ENCODE results near the gene COL12A1. TPM values are rescaled to one million over a fixed set of nuclear protein-coding genes. Genes with fewer than 3 reads are reported as not detected.
A peak's percentile ranks its signal among the peaks of the same experiment; 100 is the strongest.

COL12A1 gene
- polyA plus RNA-seq, 4 donors: 0.67 to 32.3 (median 7.1) TPM

GRCh38 chr6:75220357-75220756 lies 14.5 kb upstream of the COL12A1 start:
- peak in 1 of 2 donors; percentile 49 for DNase-seq
- H3K4me3 ChIP-seq (ENCODE audit: low read depth in 1 of 3, low read length in 3 of 3): no peak overlapping the region
- FAIRE-seq: no peak
- H3K27me3 ChIP-seq (ENCODE audit: control insufficient read depth in 3 of 3, insufficient read depth in 3 of 3, low read length in 3 of 3): no peaks in the 10 kb centered on the region
- no peaks in the 10 kb centered on the region for H3K9me3 ChIP-seq (ENCODE audit: control insufficient read depth in 2 of 2, insufficient read depth in 1 of 2, low read depth in 1 of 2, low read length in 1 of 2)
- H3K36me3 ChIP-seq (ENCODE audit: control insufficient read depth in 3 of 3, insufficient read depth in 2 of 3, low read depth in 1 of 3, low read length in 3 of 3): no peaks in the 10 kb centered on the region
- 14 to 40% (median 28%) methylated on average over 1 of the region's 1 CpG for WGBS, 3 donors
- H3K4me1 ChIP-seq (ENCODE audit: control insufficient read depth in 3 of 3, insufficient read depth in 2 of 3, low read depth in 1 of 3, low read length in 2 of 3): no peaks in the 10 kb centered on the region
- H3K27ac ChIP-seq (ENCODE audit: low read depth in 1 of 3, low read length in 2 of 3): no peak overlapping the region

GRCh38 chr6:75219263-75219662 lies 13.4 kb upstream of the COL12A1 start:
- no peaks in the 10 kb centered on the region for H3K9me3 ChIP-seq (ENCODE audit: control insufficient read depth in 2 of 2, insufficient read depth in 1 of 2, low read depth in 1 of 2, low read length in 1 of 2)
- no peak overlapping the region for H3K4me3 ChIP-seq (ENCODE audit: low read depth in 1 of 3, low read length in 3 of 3)
- H3K36me3 ChIP-seq (ENCODE audit: control insufficient read depth in 3 of 3, insufficient read depth in 2 of 3, low read depth in 1 of 3, low read length in 3 of 3): no peaks in the 10 kb centered on the region
- no peak for DNase-seq
- FAIRE-seq: no peak
- no peak overlapping the region for H3K27ac ChIP-seq (ENCODE audit: low read depth in 1 of 3, low read length in 2 of 3)
- no peaks in the 10 kb centered on the region for H3K4me1 ChIP-seq (ENCODE audit: control insufficient read depth in 3 of 3, insufficient read depth in 2 of 3, low read depth in 1 of 3, low read length in 2 of 3)
- H3K27me3 ChIP-seq (ENCODE audit: control insufficient read depth in 3 of 3, insufficient read depth in 3 of 3, low read length in 3 of 3): no peaks in the 10 kb centered on the region
- WGBS, 3 donors: 79 to 90% (median 85%) methylated on average over 3 of the region's 3 CpGs

- H3K9me3 ChIP-seq (ENCODE audit: control insufficient read depth in 2 of 2, insufficient read depth in 1 of 2, low read depth in 1 of 2, low read length in 1 of 2): no peaks in the 10 kb centered on the region
- peaks cover 0 to 7% (median 0%) of the 10 kb centered on the region in 3 donors for H3K4me1 ChIP-seq (ENCODE audit: control insufficient read depth in 3 of 3, insufficient read depth in 2 of 3, low read depth in 1 of 3, low read length in 2 of 3)
- DNase-seq: peak in 1 of 2 donors; percentile 8
- WGBS, 3 donors: 13 to 15% (median 14%) methylated on average over 4 of the region's 4 CpGs
- H3K4me3 ChIP-seq (ENCODE audit: low read depth in 1 of 3, low read length in 3 of 3): no peak overlapping the region
- H3K36me3 ChIP-seq (ENCODE audit: control insufficient read depth in 3 of 3, insufficient read depth in 2 of 3, low read depth in 1 of 3, low read length in 3 of 3): no peaks in the 10 kb centered on the region
- H3K27me3 ChIP-seq (ENCODE audit: control insufficient read depth in 3 of 3, insufficient read depth in 3 of 3, low read length in 3 of 3): no peaks in the 10 kb centered on the region
- H3K27ac ChIP-seq (ENCODE audit: low read depth in 1 of 3, low read length in 2 of 3): peak overlapping the region in 1 of 3 donors; percentile 47
- FAIRE-seq: no peak
Measured at GRCh38 chr6:75217193-75217592, 11.3 kb upstream of the COL12A1 start.

- FAIRE-seq (no peak), DNase-seq (no peak)
- Histone ChIP-seq H3K4me3 (ENCODE audit: low read depth in 1 of 3, low read length in 3 of 3) (no peak overlapping the region), H3K36me3 (ENCODE audit: control insufficient read depth in 3 of 3, insufficient read depth in 2 of 3, low read depth in 1 of 3, low read length in 3 of 3) (no peaks in the 10 kb centered on the region), H3K4me1 (ENCODE audit: control insufficient read depth in 3 of 3, insufficient read depth in 2 of 3, low read depth in 1 of 3, low read length in 2 of 3) (peaks cover 0 to 17% (median 0%) of the 10 kb centered on the region in 3 donors), H3K27me3 (ENCODE audit: control insufficient read depth in 3 of 3, insufficient read depth in 3 of 3, low read length in 3 of 3) (no peaks in the 10 kb centered on the region), H3K27ac (ENCODE audit: low read depth in 1 of 3, low read length in 2 of 3) (no peak overlapping the region), H3K9me3 (ENCODE audit: control insufficient read depth in 2 of 2, insufficient read depth in 1 of 2, low read depth in 1 of 2, low read length in 1 of 2) (no peaks in the 10 kb centered on the region)
- WGBS, 3 donors: 63 to 80% (median 66%) methylated on average over 4 of the region's 4 CpGs
Measured at GRCh38 chr6:75215291-75215690, 9.4 kb upstream of the COL12A1 start.

GRCh38 chr6:75213732-75214131 lies 7.9 kb upstream of the COL12A1 start:
- no peak overlapping the region for H3K27ac ChIP-seq (ENCODE audit: low read depth in 1 of 3, low read length in 2 of 3)
- no peak overlapping the region for H3K4me3 ChIP-seq (ENCODE audit: low read depth in 1 of 3, low read length in 3 of 3)
- no peak for DNase-seq
- H3K4me1 ChIP-seq (ENCODE audit: control insufficient read depth in 3 of 3, insufficient read depth in 2 of 3, low read depth in 1 of 3, low read length in 2 of 3): peaks cover 0 to 17% (median 0%) of the 10 kb centered on the region in 3 donors
- no peak for FAIRE-seq
- no peaks in the 10 kb centered on the region for H3K36me3 ChIP-seq (ENCODE audit: control insufficient read depth in 3 of 3, insufficient read depth in 2 of 3, low read depth in 1 of 3, low read length in 3 of 3)
- H3K9me3 ChIP-seq (ENCODE audit: control insufficient read depth in 2 of 2, insufficient read depth in 1 of 2, low read depth in 1 of 2, low read length in 1 of 2): no peaks in the 10 kb centered on the region
- peaks cover 0 to under 1% (median 0%) of the 10 kb centered on the region in 3 donors for H3K27me3 ChIP-seq (ENCODE audit: control insufficient read depth in 3 of 3, insufficient read depth in 3 of 3, low read length in 3 of 3)
- WGBS, 3 donors: 59 to 77% (median 66%) methylated on average over 2 of the region's 2 CpGs

GRCh38 chr6:75213112-75213511 lies 7.3 kb upstream of the COL12A1 start:
- peaks cover 0 to 7% (median 3%) of the 10 kb centered on the region in 3 donors for H3K27me3 ChIP-seq (ENCODE audit: control insufficient read depth in 3 of 3, insufficient read depth in 3 of 3, low read length in 3 of 3)
- no peaks in the 10 kb centered on the region for H3K36me3 ChIP-seq (ENCODE audit: control insufficient read depth in 3 of 3, insufficient read depth in 2 of 3, low read depth in 1 of 3, low read length in 3 of 3)
- H3K27ac ChIP-seq (ENCODE audit: low read depth in 1 of 3, low read length in 2 of 3): no peak overlapping the region
- H3K4me1 ChIP-seq (ENCODE audit: control insufficient read depth in 3 of 3, insufficient read depth in 2 of 3, low read depth in 1 of 3, low read length in 2 of 3): peaks cover 0 to 22% (median 0%) of the 10 kb centered on the region in 3 donors
- WGBS, 3 donors: 19 to 36% (median 36%) methylated on average over 1 of the region's 1 CpG
- no peak overlapping the region for H3K4me3 ChIP-seq (ENCODE audit: low read depth in 1 of 3, low read length in 3 of 3)
- DNase-seq (no peak), FAIRE-seq (no peak)
- no peaks in the 10 kb centered on the region for H3K9me3 ChIP-seq (ENCODE audit: control insufficient read depth in 2 of 2, insufficient read depth in 1 of 2, low read depth in 1 of 2, low read length in 1 of 2)

- H3K27me3 ChIP-seq (ENCODE audit: control insufficient read depth in 3 of 3, insufficient read depth in 3 of 3, low read length in 3 of 3): peaks cover 0 to 18% (median 4%) of the 10 kb centered on the region in 3 donors
- 5 to 21% (median 7%) methylated on average over 3 of the region's 3 CpGs for WGBS, 3 donors
- H3K27ac ChIP-seq (ENCODE audit: low read depth in 1 of 3, low read length in 2 of 3): peak overlapping the region in 1 of 3 donors; percentile 57
- DNase-seq: peak in 1 of 2 donors; percentile 80
- peaks cover 0 to 30% (median 0%) of the 10 kb centered on the region in 3 donors for H3K4me1 ChIP-seq (ENCODE audit: control insufficient read depth in 3 of 3, insufficient read depth in 2 of 3, low read depth in 1 of 3, low read length in 2 of 3)
- no peaks in the 10 kb centered on the region for H3K36me3 ChIP-seq (ENCODE audit: control insufficient read depth in 3 of 3, insufficient read depth in 2 of 3, low read depth in 1 of 3, low read length in 3 of 3)
- FAIRE-seq: no peak
- H3K9me3 ChIP-seq (ENCODE audit: control insufficient read depth in 2 of 2, insufficient read depth in 1 of 2, low read depth in 1 of 2, low read length in 1 of 2): no peaks in the 10 kb centered on the region
- no peak overlapping the region for H3K4me3 ChIP-seq (ENCODE audit: low read depth in 1 of 3, low read length in 3 of 3)
Measured at GRCh38 chr6:75211920-75212590, 6.2 kb upstream of the COL12A1 start.

GRCh38 chr6:75210885-75211739 lies 5.3 kb upstream of the COL12A1 start:
- H3K4me3 ChIP-seq (ENCODE audit: low read depth in 1 of 3, low read length in 3 of 3): no peak overlapping the region
- H3K9me3 ChIP-seq (ENCODE audit: control insufficient read depth in 2 of 2, insufficient read depth in 1 of 2, low read depth in 1 of 2, low read length in 1 of 2): no peaks in the 10 kb centered on the region
- DNase-seq: peak; percentile 66 to 69
- H3K27ac ChIP-seq (ENCODE audit: low read depth in 1 of 3, low read length in 2 of 3): peak overlapping the region in 1 of 3 donors; percentile 15
- H3K27me3 ChIP-seq (ENCODE audit: control insufficient read depth in 3 of 3, insufficient read depth in 3 of 3, low read length in 3 of 3): peaks cover 0 to 27% (median 10%) of the 10 kb centered on the region in 3 donors
- H3K4me1 ChIP-seq (ENCODE audit: control insufficient read depth in 3 of 3, insufficient read depth in 2 of 3, low read depth in 1 of 3, low read length in 2 of 3): peaks cover 0 to 39% (median 0%) of the 10 kb centered on the region in 3 donors
- 24 to 30% (median 25%) methylated on average over 10 of the region's 10 CpGs for WGBS, 3 donors
- no peaks in the 10 kb centered on the region for H3K36me3 ChIP-seq (ENCODE audit: control insufficient read depth in 3 of 3, insufficient read depth in 2 of 3, low read depth in 1 of 3, low read length in 3 of 3)
- no peak for FAIRE-seq
